ENCODE data around the gene SMIM20.

Gene SMIM20

GRCh38 chr4:25879587-25879986 lies 34.4 kb upstream of the SMIM20 start:
- H3K27ac ChIP-seq (ENCODE audit: low read length): no peak overlapping the region

GRCh38 chr4:25879991-25880651 lies 33.9 kb upstream of the SMIM20 start:
- Histone ChIP-seq H3K9ac (ENCODE audit: low read length) (no peak overlapping the region), H3K4me3 (ENCODE audit: low read length) (no peak overlapping the region), H3K4me1 (ENCODE audit: control insufficient read depth, low read depth, low read length) (no peaks in the 10 kb centered on the region), H3K27me3 (ENCODE audit: control insufficient read depth, insufficient read depth, low read length) (no peaks in the 10 kb centered on the region), H3K27ac (ENCODE audit: low read length) (no peak overlapping the region), H3K9me3 (ENCODE audit: control insufficient read depth, low read depth, low read length) (no peaks in the 10 kb centered on the region), H3K36me3 (ENCODE audit: control insufficient read depth, low read depth, low read length) (no peaks in the 10 kb centered on the region)

More at GRCh38 chr4:25879587-25879986, 34.4 kb upstream of the SMIM20 start:
- H3K36me3 ChIP-seq (ENCODE audit: control insufficient read depth, low read depth, low read length): no peaks in the 10 kb centered on the region
- no peaks in the 10 kb centered on the region for H3K27me3 ChIP-seq (ENCODE audit: control insufficient read depth, insufficient read depth, low read length)
- H3K4me1 ChIP-seq (ENCODE audit: control insufficient read depth, low read depth, low read length): no peaks in the 10 kb centered on the region
- H3K4me3 ChIP-seq (ENCODE audit: low read length): no peak overlapping the region
- no peak overlapping the region for H3K9ac ChIP-seq (ENCODE audit: low read length)
- H3K9me3 ChIP-seq (ENCODE audit: control insufficient read depth, low read depth, low read length): no peaks in the 10 kb centered on the region

- no peak overlapping the region for H3K9ac ChIP-seq (ENCODE audit: low read length)
- H3K4me1 ChIP-seq (ENCODE audit: control insufficient read depth, low read depth, low read length): no peaks in the 10 kb centered on the region
- no peak overlapping the region for H3K27ac ChIP-seq (ENCODE audit: low read length)
- no peaks in the 10 kb centered on the region for H3K27me3 ChIP-seq (ENCODE audit: control insufficient read depth, insufficient read depth, low read length)
- no peaks in the 10 kb centered on the region for H3K36me3 ChIP-seq (ENCODE audit: control insufficient read depth, low read depth, low read length)
- H3K4me3 ChIP-seq (ENCODE audit: low read length): no peak overlapping the region
- H3K9me3 ChIP-seq (ENCODE audit: control insufficient read depth, low read depth, low read length): no peaks in the 10 kb centered on the region
These were observed 32.8 kb upstream of the SMIM20 start for GRCh38 chr4:25881193-25881592.

GRCh38 chr4:25882226-25882625 lies 31.8 kb upstream of the SMIM20 start:
- Histone ChIP-seq H3K4me3 (ENCODE audit: low read length) (no peak overlapping the region), H3K4me1 (ENCODE audit: control insufficient read depth, low read depth, low read length) (no peaks in the 10 kb centered on the region), H3K9ac (ENCODE audit: low read length) (no peak overlapping the region), H3K36me3 (ENCODE audit: control insufficient read depth, low read depth, low read length) (no peaks in the 10 kb centered on the region), H3K9me3 (ENCODE audit: control insufficient read depth, low read depth, low read length) (no peaks in the 10 kb centered on the region), H3K27ac (ENCODE audit: low read length) (no peak overlapping the region), H3K27me3 (ENCODE audit: control insufficient read depth, insufficient read depth, low read length) (no peaks in the 10 kb centered on the region)

GRCh38 chr4:25883565-25883964 lies 30.5 kb upstream of the SMIM20 start:
- Histone ChIP-seq H3K27ac (ENCODE audit: low read length) (no peak overlapping the region), H3K4me1 (ENCODE audit: control insufficient read depth, low read depth, low read length) (no peaks in the 10 kb centered on the region), H3K4me3 (ENCODE audit: low read length) (no peak overlapping the region)

GRCh38 chr4:25884031-25884782 lies 29.8 kb upstream of the SMIM20 start:
- H3K36me3 ChIP-seq (ENCODE audit: control insufficient read depth, low read depth, low read length): no peaks in the 10 kb centered on the region
- no peak overlapping the region for H3K4me3 ChIP-seq (ENCODE audit: low read length)
- no peaks in the 10 kb centered on the region for H3K9me3 ChIP-seq (ENCODE audit: control insufficient read depth, low read depth, low read length)
- H3K27ac ChIP-seq (ENCODE audit: low read length): no peak overlapping the region
- H3K27me3 ChIP-seq (ENCODE audit: control insufficient read depth, insufficient read depth, low read length): no peaks in the 10 kb centered on the region
- H3K4me1 ChIP-seq (ENCODE audit: control insufficient read depth, low read depth, low read length): no peaks in the 10 kb centered on the region
- H3K9ac ChIP-seq (ENCODE audit: low read length): no peak overlapping the region

More at GRCh38 chr4:25883565-25883964, 30.5 kb upstream of the SMIM20 start:
- no peak overlapping the region for H3K9ac ChIP-seq (ENCODE audit: low read length)
- no peaks in the 10 kb centered on the region for H3K27me3 ChIP-seq (ENCODE audit: control insufficient read depth, insufficient read depth, low read length)
- H3K9me3 ChIP-seq (ENCODE audit: control insufficient read depth, low read depth, low read length): no peaks in the 10 kb centered on the region
- no peaks in the 10 kb centered on the region for H3K36me3 ChIP-seq (ENCODE audit: control insufficient read depth, low read depth, low read length)

- H3K9ac ChIP-seq (ENCODE audit: low read length): no peak overlapping the region
- H3K27ac ChIP-seq (ENCODE audit: low read length): no peak overlapping the region
- no peak overlapping the region for H3K4me3 ChIP-seq (ENCODE audit: low read length)
- H3K36me3 ChIP-seq (ENCODE audit: control insufficient read depth, low read depth, low read length): no peaks in the 10 kb centered on the region
- H3K27me3 ChIP-seq (ENCODE audit: control insufficient read depth, insufficient read depth, low read length): no peaks in the 10 kb centered on the region
- H3K4me1 ChIP-seq (ENCODE audit: control insufficient read depth, low read depth, low read length): peaks cover 25% of the 10 kb centered on the region
- no peaks in the 10 kb centered on the region for H3K9me3 ChIP-seq (ENCODE audit: control insufficient read depth, low read depth, low read length)
These were observed 25.2 kb upstream of the SMIM20 start for GRCh38 chr4:25888781-25889180.

- Histone ChIP-seq H3K36me3 (ENCODE audit: control insufficient read depth, low read depth, low read length) (no peaks in the 10 kb centered on the region), H3K4me1 (ENCODE audit: control insufficient read depth, low read depth, low read length) (peaks cover 25% of the 10 kb centered on the region), H3K27me3 (ENCODE audit: control insufficient read depth, insufficient read depth, low read length) (no peaks in the 10 kb centered on the region), H3K27ac (ENCODE audit: low read length) (no peak overlapping the region), H3K9ac (ENCODE audit: low read length) (no peak overlapping the region), H3K9me3 (ENCODE audit: control insufficient read depth, low read depth, low read length) (no peaks in the 10 kb centered on the region), H3K4me3 (ENCODE audit: low read length) (no peak overlapping the region)
These were observed 24.2 kb upstream of the SMIM20 start for GRCh38 chr4:25889589-25890503.

GRCh38 chr4:25890571-25891485 lies 23.2 kb upstream of the SMIM20 start:
- Histone ChIP-seq H3K9ac (ENCODE audit: low read length) (no peak overlapping the region), H3K27me3 (ENCODE audit: control insufficient read depth, insufficient read depth, low read length) (no peaks in the 10 kb centered on the region), H3K9me3 (ENCODE audit: control insufficient read depth, low read depth, low read length) (no peaks in the 10 kb centered on the region), H3K4me3 (ENCODE audit: low read length) (no peak overlapping the region), H3K4me1 (ENCODE audit: control insufficient read depth, low read depth, low read length) (peaks cover 25% of the 10 kb centered on the region), H3K27ac (ENCODE audit: low read length) (no peak overlapping the region), H3K36me3 (ENCODE audit: control insufficient read depth, low read depth, low read length) (no peaks in the 10 kb centered on the region)

GRCh38 chr4:25892796-25893195 lies 21.2 kb upstream of the SMIM20 start:
- Histone ChIP-seq H3K36me3 (ENCODE audit: control insufficient read depth, low read depth, low read length) (no peaks in the 10 kb centered on the region), H3K9ac (ENCODE audit: low read length) (no peak overlapping the region), H3K4me3 (ENCODE audit: low read length) (no peak overlapping the region), H3K27me3 (ENCODE audit: control insufficient read depth, insufficient read depth, low read length) (no peaks in the 10 kb centered on the region), H3K4me1 (ENCODE audit: control insufficient read depth, low read depth, low read length) (peaks cover 25% of the 10 kb centered on the region), H3K9me3 (ENCODE audit: control insufficient read depth, low read depth, low read length) (no peaks in the 10 kb centered on the region), H3K27ac (ENCODE audit: low read length) (no peak overlapping the region)

All from iPS-18a (cell line).